ENCODE results near the gene ZBTB44. TPM values are rescaled to one million over a fixed set of nuclear protein-coding genes. Genes with fewer than 3 reads are reported as not detected.

ZBTB44 gene
- total RNA-seq, 6 donors from 2014 or later = 40.3 to 91.7 (median 51.2) TPM

DNA sequence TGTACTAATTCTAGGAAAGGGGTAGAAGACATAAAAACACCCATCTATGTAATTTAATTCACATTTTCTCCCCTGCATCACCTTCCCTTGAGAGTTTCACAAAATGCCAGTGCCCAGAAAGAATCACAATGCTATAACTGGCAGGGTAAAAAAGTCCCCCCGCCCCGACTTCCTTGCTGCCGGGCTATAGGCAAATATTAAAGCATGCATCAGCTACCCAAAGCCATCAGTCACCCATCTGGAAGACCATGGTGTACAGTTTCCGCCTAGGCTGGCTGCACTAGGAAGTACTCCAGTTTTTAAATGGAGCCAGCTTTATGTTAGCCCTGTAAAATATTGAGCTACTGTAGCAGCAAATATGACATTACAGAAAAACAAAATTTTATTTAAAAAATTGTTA is 87.3 kb downstream of the ZBTB44 start:
- 99 to 100% methylated on average over 4 of the region's 4 CpGs for WGBS, 2 donors
- no peaks in the 10 kb centered on the region for H3K9me3 ChIP-seq
- peaks cover 0 to 10% (median 2%) of the 10 kb centered on the region in 4 donors for H3K4me1 ChIP-seq
- H3K27ac ChIP-seq = no peak overlapping the region
- DNase-seq (no peak), ATAC-seq (ENCODE audit: low FRiP score in 2 of 2) (no peak)
- H3K27me3 ChIP-seq = no peaks in the 10 kb centered on the region
- TF ChIP-seq POLR2A (IDR thresholded peaks at IDR 0.05) (no peak), CTCF (IDR thresholded peaks at IDR 0.05) (no peak), EP300 (IDR thresholded peaks at IDR 0.05) (no peak), POLR2AphosphoS5 (IDR thresholded peaks at IDR 0.05) (no peak)
- no peak overlapping the region for H3K4me3 ChIP-seq
- peaks cover 0 to 7% (median 0%) of the 10 kb centered on the region in 4 donors for H3K36me3 ChIP-seq

- WGBS, 2 donors = 64 to 70% methylated on average over 12 of the region's 12 CpGs
- DNase-seq (no peak), ATAC-seq (ENCODE audit: low FRiP score in 2 of 2) (peak; percentile 6 to 72)
Measured at GRCh38 chr11:130223291-130223971, 91.3 kb downstream of the ZBTB44 start.

DNA sequence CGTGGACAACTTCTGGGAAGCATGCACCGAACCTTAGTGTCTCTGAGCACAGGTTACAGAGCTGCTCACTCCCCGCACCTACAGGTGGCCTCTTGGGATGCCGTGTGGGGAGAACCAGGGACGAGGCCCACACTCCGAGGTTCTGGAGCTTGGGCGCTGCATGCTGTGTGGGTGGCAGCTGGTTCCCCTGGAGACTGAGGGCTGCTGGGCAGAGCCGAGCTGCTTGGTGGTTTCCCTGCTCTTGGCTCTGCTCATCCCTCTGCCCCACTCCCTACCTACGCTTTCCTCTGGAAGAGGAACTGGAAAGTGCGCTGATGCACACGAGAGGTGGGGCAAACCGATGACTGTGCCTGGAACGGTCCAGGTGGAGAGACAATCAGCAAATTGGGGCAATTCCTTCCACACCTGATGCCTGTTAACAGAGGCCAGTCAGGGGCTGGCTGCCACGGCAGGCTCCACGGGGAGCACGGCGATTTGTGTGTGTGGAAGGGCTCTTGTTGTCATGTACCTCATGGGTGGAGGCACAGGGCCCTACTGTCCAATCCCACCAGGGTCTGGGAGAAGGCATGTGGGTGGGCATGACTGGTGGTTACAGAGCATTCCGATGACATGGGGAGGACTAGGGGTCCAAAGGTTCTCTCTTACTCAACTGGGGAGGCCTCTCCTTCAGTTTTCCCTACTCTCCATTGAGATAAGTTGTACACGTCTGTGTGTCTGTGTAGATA is 94.2 kb downstream of the ZBTB44 start:
- WGBS, 2 donors = 83 to 89% methylated on average over 10 to 19 of the region's 19 CpGs
- no peak for ATAC-seq (ENCODE audit: low FRiP score in 2 of 2)
- Histone ChIP-seq H3K4me3 (no peak overlapping the region), H3K27me3 (no peaks in the 10 kb centered on the region), H3K36me3 (no peaks in the 10 kb centered on the region), H3K27ac (no peak overlapping the region), H3K4me1 (peaks cover 0 to 10% (median 2%) of the 10 kb centered on the region in 4 donors), H3K9me3 (no peaks in the 10 kb centered on the region)
- TF ChIP-seq EP300 (IDR thresholded peaks at IDR 0.05) = no peak
- no peak for TF ChIP-seq POLR2A (IDR thresholded peaks at IDR 0.05)
- no peak for TF ChIP-seq CTCF (IDR thresholded peaks at IDR 0.05)
- TF ChIP-seq POLR2AphosphoS5 (IDR thresholded peaks at IDR 0.05) = no peak
- DNase-seq = no peak

More at GRCh38 chr11:130223291-130223971, 91.3 kb downstream of the ZBTB44 start:
- H3K4me3 ChIP-seq = no peak overlapping the region
- H3K36me3 ChIP-seq = no peaks in the 10 kb centered on the region
- no peaks in the 10 kb centered on the region for H3K27me3 ChIP-seq
- peak in 1 of 4 donors; percentile 28 for TF ChIP-seq EP300 (IDR thresholded peaks at IDR 0.05)
- no peak for TF ChIP-seq CTCF (IDR thresholded peaks at IDR 0.05)
- H3K27ac ChIP-seq = peak overlapping the region in 2 of 4 donors; percentile 8 to 12
- peaks cover 0 to 10% (median 2%) of the 10 kb centered on the region in 4 donors for H3K4me1 ChIP-seq
- no peaks in the 10 kb centered on the region for H3K9me3 ChIP-seq

- no peaks in the 10 kb centered on the region for H3K36me3 ChIP-seq
- no peaks in the 10 kb centered on the region for H3K9me3 ChIP-seq
- ATAC-seq (ENCODE audit: low FRiP score in 2 of 2) (no peak), DNase-seq (no peak)
- no peaks in the 10 kb centered on the region for H3K27me3 ChIP-seq
- WGBS, 2 donors = 93 to 95% methylated on average over 8 of the region's 8 CpGs
- no peak overlapping the region for H3K4me3 ChIP-seq
- H3K27ac ChIP-seq = no peak overlapping the region
- peaks cover 0 to 8% (median 2%) of the 10 kb centered on the region in 4 donors for H3K4me1 ChIP-seq
- TF ChIP-seq POLR2AphosphoS5 (IDR thresholded peaks at IDR 0.05) = no peak
- no peak for TF ChIP-seq POLR2A (IDR thresholded peaks at IDR 0.05)
- TF ChIP-seq EP300 (IDR thresholded peaks at IDR 0.05) = no peak
- no peak for TF ChIP-seq CTCF (IDR thresholded peaks at IDR 0.05)
Measured at GRCh38 chr11:130219148-130219547, 95.6 kb downstream of the ZBTB44 start.
